Stimulated activated CD8-positive, alpha-beta memory T cell treated with anti-CD3 and anti-CD28 coated beads, Interleukin-4, amount 100 ng/mL, for 48 hours (primary cell): Measurements from ENCODE around the gene TAF6L.
A peak's percentile ranks its signal among the peaks of the same experiment; 100 is the strongest.

Experiments used
- DNase-seq: peaks from one replicate; pipeline ENCODE4 v3.0.0-alpha.2; 2020

TAF6L gene

GRCh38 chr11:62757846-62758788, 13.1 kb upstream of the TAF6L start:
- no peak for DNase-seq

DNA sequence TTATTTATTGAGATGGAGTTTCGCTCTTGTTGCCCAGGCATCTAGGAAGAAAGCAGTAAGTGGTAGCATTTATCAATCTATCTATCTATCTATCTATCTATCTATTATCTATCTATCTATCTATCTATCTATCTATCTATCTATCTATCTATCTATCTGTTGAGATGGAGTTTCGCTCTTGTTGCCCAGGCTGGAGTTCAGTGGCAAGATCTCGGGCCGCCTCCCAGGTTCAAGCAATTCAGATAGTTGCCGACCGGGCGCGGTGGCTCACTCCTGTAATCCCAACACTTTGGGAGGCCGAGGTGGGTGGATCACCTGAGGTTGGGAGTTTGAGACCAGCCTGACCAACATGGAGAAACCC, 10.3 kb upstream of the TAF6L start:
- peak; percentile 44 for DNase-seq

- peak; percentile 48 for DNase-seq
Measured at GRCh38 chr11:62770778-62771143, 435 bp upstream of the TAF6L start.

GRCh38 chr11:62774407-62774806, 3.2 kb downstream of the TAF6L start:
- DNase-seq: no peak

- no peak for DNase-seq
Measured at GRCh38 chr11:62775646-62776045, 4.5 kb downstream of the TAF6L start.

- no peak for DNase-seq
Measured at GRCh38 chr11:62777389-62777788, 6.2 kb downstream of the TAF6L start.

DNA sequence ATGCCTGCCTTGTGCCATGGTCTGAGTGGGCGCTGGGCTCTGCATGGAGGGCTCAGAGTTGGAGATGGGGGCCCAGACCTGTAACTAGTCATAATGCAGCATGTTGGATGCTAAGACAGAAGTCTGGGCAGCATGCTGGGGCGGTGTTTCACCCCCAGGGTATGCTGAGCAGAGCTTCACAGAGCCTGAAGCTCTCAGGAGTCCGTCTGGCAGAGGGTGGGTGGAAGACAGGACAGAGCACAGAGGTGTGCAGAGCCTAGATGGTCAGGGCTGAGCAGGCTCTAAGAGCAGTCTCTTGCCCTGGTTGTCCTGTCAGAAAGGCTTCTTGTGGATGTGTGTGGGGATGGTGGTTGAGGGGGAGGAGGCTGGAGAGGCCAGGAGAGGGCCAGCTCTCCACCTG, 7.2 kb downstream of the TAF6L start:
- DNase-seq: no peak

GRCh38 chr11:62782753-62783152, 11.6 kb downstream of the TAF6L start:
- no peak for DNase-seq

DNA sequence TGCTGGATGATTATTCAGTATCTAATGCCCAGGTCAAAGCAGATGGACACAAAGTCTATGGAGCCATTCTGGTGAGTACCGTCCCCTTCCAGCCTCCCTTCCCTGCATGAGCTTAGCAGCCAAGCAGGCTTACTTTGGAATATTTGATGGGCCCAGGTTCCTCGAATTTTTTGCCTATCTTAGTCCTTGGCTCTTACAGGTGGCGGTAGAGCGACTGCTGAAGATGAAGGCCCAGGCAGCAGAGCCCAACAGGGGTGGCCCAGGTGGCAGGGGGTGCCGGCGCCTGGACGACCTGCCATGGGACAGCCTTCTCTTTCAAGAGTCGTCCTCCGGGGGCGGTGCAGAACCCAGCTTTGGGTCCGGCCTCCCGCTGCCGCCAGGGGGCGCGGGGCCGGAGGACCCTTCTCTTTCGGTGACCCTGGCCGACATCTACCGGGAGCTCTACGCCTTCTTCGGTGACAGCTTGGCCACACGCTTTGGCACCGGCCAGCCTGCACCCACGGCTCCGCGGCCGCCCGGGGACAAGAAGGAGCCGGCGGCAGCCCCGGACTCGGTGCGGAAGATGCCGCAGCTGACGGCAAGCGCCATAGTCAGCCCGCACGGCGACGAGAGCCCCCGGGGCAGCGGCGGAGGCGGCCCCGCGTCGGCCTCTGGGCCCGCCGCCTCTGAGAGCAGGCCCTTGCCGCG, 15.3 kb downstream of the TAF6L start:
- peak; percentile 90 for DNase-seq

DNA sequence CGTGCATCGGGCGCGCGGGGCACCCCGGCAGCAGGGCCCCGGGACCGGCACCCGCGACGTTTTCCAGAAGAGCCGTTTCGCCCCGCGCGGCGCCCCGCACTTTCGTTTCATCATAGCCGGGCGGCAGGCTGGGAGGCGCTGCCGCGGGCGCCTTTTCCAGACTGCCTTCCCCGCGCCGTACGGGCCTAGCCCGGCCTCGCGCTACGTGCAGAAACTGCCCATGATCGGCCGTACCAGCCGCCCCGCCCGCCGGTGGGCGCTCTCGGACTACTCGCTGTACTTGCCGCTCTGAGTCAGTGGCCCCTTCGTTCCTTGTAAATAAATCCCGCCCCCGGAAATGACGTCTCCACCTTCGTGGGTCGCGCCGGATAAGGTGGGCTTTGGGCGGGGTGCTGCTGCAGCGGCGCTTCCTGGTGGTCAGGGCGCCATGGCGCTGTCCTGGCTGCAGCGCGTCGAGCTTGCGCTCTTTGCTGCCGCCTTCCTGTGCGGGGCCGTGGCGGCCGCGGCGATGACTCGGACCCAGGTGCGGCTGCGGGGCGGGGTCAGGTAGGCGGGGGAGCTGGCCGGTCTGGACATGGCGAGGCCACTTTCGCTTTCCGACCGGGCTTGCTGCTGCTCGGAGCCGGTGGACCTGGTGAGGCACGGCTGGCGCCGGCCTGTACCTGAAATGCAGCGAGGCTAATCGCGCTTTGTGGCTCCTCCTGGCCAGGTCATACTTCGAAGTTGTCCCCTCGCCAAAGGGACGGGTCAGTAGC, 16.0 kb downstream of the TAF6L start, which contains the start of gene TMEM179B:
Gene TMEM179B (plus strand): TSS at position 398 of the 755 bp plus-strand sequence. CDS start 30 bp downstream, at position 428.
- DNase-seq: peak; percentile 100

GRCh38 chr11:62788991-62789390, 17.8 kb downstream of the TAF6L start:
- DNase-seq: no peak

GRCh38 chr11:62789576-62789975, 18.4 kb downstream of the TAF6L start:
- no peak for DNase-seq

- peak; percentile 94 for DNase-seq
Measured at GRCh38 chr11:62791501-62792201, 20.5 kb downstream of the TAF6L start, which contains the start of gene TMEM223. Gene TMEM223, minus strand, starts transcription at chr11:62792006. Its CDS starts 12 bp downstream, at chr11:62791994.

GRCh38 chr11:62792202-62792575, 21.0 kb downstream of the TAF6L start:
- no peak for DNase-seq

GRCh38 chr11:62794201-62794775, 23.1 kb downstream of the TAF6L start:
- DNase-seq: no peak

DNA sequence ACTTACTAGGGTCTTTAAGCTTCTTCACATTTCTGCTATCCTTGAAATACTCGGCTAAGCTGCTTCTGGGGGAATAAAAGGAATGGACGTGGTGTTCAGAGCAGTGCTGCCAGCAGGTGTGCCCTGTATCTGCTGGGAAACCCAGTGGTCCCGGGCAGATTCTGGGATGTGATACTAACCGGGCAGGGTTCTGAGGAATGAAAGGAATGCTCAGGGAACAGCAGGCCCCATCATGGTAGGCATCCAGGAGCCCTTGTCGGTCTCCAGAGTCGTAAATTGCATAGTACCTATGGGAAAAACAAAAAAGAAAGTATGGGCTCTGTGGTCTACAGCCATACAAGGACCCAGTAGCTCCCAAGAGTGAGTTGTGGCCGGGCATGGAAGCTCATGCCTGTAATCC, 25.1 kb downstream of the TAF6L start:
- no peak for DNase-seq

DNA sequence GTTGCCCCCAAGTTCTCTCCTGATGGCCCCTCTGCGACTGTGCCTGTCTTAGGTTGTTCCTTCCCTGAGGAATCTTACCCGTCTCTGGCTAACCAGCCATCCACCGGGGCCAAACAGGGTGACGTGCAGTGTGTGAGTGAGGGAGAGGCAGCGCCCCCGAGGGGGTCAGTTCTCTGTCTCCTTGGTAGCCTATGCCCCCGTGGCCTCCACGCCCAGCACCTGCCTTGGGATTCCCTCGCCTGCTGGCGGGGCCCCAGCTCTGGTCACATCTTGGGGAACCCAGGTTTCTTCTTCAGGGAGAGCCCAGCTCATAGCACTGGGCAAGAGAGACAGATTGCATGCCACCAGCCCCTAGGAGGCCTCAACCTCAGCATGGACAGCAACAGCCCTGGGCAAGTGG, 28.3 kb downstream of the TAF6L start:
- no peak for DNase-seq

DNA sequence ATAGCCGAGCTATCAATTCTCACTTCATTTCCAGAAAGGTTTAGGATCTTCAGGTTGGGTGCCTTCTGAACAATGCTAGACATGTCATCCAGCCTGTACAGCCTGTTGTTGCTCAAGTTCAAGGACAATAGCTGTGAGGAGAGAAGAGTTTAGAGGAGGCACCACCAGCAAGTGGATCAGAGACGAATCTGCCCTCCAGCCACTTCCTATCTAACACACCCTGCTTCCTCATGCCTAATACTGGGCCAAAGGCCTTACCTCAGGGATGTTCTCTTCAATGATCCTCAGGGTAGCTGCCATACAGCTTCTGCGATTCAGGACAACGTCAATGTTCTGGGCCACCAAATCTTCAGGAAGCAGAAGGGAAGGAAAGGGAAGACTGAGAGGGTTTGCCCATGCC, 29.9 kb downstream of the TAF6L start:
- DNase-seq: no peak

DNA sequence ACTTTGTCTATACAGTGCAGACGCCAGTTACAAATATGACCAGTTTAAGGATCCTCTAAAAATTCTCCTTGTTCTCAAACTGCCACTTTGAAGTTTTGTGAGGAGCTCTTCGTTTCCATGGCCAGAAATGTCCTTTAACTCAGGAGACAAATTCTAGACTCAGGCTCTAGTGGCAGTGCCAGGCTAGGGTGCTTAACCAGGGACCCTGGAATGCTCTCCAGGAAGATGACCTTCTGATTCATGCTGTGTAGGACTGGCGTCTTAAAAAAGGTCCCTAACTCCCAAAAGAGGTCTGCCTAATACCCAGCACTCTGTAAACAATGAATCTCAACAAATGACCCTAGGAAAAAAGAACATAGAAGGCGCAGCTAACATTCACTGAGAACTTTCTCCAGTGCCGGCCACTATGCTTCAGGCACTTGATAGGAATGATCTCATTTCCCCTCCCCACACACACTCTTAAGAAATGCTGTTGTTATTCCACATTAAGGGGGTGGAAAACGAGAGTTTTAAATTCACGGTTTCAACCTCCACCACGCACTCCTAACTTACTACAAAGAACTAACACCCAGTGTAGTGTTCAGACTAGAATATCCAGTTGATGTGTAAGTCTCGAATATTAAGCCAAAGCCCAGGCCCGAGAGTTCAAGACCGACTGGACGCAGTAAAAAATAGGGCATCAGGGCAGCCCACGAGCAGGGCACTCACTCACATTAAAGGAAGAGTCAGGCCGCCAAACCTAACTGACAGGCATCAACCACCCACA, 33.3 kb downstream of the TAF6L start:
- peak; percentile 54 for DNase-seq

GRCh38 chr11:62805076-62805892, 34.1 kb downstream of the TAF6L start, which contains the start of gene NXF1:
Gene NXF1, minus strand, starts transcription at chr11:62805440. Its CDS starts 84 bp downstream, at chr11:62805356.
- DNase-seq: peak; percentile 98
